GM18861 (cell line): ENCODE measurements around the gene SRPRA.
"Not testable (repeated sequence)": the region's sequence is repeated elsewhere in the genome, so short reads cannot be mapped to it uniquely, and the experiment has no call there.

ENCODE experiments used
- ATAC-seq: cut with Tn5 transposase; IDR thresholded peaks from one replicate; pipeline ENCODE4 v1.9.1; 2021; ENCODE audit not compliant: unreplicated experiment

SRPRA gene, protein sequence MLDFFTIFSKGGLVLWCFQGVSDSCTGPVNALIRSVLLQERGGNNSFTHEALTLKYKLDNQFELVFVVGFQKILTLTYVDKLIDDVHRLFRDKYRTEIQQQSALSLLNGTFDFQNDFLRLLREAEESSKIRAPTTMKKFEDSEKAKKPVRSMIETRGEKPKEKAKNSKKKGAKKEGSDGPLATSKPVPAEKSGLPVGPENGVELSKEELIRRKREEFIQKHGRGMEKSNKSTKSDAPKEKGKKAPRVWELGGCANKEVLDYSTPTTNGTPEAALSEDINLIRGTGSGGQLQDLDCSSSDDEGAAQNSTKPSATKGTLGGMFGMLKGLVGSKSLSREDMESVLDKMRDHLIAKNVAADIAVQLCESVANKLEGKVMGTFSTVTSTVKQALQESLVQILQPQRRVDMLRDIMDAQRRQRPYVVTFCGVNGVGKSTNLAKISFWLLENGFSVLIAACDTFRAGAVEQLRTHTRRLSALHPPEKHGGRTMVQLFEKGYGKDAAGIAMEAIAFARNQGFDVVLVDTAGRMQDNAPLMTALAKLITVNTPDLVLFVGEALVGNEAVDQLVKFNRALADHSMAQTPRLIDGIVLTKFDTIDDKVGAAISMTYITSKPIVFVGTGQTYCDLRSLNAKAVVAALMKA

DNA sequence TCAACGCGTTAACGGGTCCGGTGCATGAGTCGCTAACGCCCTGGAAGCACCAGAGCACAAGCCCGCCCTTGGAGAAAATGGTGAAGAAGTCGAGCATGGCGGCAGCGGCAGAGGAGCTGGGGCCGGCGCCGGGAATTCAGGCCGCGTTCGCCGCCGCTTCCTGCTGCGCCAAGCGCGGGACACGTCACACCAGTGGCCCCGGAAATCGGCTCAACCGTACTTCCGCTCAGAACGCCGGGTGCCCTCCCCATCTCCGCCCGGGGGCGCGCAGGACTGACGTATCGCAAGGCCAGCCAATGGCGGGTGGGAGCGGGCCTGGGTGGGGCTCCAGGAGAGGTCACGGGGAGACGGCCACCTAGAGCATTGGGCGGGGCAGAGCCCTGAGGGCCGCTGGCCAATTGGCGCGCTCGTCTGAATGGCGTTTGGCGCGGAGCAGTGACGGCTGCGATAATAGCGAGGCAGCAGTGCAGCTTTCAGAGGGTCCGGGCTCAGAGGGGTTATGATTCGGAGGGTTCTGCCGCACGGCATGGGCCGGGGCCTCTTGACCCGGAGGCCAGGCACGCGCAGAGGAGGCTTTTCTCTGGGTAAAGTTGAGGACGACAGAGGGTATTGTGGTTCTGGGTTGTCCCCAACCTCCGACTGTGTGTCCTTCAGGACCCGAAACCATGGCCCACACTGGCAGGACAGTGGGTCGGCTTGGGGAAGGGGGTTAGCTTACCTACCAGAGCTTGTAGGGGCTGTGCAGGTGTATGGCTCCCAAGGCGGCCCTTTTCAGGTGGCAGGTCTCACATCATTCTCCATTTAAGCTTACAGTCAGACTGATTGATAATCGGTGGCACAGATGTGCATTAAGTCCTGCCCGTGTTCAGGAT, at the start of gene SRPRA, which contains the start of gene FOXRED1:
Gene SRPRA, minus strand, starts transcription at position 188 of the 872 bp plus-strand sequence. Its CDS starts 91 bp downstream, at position 97.
Gene FOXRED1, plus strand, starts transcription at position 447 of the 872 bp plus-strand sequence. Its CDS starts 53 bp downstream, at position 500.
- ATAC-seq, result peak; percentile 94

DNA sequence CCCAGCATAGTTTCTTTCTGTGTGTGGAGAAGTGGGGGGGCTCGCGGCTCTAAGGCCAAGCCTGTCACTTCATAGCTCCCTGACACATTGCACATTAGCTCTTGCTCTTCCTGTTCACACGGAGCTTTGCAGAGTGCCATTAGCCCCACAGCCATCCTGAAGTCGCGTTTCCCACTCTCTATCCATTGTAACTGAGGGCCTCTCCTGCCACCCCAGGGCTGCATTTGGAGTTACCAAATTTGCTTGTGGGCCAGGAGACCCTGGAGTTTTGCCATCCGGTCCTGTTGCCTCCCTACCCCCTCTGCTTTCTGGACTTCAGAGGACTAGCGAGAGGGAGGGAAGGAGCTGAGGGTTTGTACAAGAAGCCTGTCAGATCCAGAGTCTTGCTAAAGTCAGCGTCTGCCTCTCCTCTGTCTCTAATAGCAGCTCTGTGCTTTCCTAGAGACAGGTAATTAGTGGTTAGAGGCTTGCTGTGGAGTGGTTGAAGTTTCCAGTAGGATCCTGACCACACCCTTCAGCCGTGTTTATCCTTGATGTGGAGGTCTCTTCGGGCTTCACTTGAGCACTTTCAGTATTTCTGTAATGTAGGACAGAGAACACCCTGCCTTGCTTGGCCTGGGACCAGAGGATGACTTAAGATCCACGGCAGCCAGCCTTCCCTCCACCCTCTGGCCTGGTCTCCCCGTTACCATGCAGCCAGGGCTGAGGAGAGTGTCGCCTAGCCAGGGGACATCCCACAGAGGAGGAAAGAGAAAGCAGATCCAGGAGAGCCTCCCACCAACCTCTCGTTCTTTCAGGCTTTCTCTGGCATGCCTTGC, 49.3 kb upstream of the SRPRA start:
- peak; percentile 11 for ATAC-seq

DNA sequence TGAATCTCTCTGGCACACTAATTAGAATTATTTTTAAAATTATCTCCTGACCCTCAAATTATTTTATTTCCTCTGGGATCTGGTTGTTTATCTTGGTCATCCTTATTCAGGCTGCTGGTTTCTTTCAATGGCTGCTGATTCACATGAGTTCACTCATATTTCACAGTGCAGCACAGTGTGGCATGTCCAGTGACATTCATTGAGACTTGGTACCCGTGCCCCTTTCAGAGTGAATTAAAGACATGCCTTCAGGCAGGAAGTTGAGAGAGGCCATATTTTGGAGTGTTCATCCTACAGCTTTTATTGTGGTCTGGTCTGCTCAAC, 48.7 kb upstream of the SRPRA start:
- ATAC-seq, result no peak

DNA sequence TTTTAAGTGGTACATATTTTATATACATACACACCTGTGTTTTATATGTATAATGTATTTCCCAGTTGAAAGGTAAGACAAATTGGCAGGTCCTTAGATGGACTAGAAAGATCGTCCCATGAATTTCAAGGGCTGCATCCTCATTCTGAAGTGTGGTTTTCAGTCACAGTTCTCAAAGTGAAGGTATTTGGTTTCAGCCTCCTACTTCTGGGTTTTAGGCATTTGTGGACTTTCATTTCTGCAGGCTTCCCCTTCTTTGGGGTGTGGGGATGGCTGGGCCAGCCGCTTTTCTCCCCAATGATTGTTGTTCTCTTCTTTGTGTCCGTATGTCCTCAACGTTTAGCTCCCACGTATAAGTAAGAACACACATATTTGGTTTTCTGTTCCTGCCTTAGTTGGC, 45.1 kb upstream of the SRPRA start:
- no peak for ATAC-seq

DNA sequence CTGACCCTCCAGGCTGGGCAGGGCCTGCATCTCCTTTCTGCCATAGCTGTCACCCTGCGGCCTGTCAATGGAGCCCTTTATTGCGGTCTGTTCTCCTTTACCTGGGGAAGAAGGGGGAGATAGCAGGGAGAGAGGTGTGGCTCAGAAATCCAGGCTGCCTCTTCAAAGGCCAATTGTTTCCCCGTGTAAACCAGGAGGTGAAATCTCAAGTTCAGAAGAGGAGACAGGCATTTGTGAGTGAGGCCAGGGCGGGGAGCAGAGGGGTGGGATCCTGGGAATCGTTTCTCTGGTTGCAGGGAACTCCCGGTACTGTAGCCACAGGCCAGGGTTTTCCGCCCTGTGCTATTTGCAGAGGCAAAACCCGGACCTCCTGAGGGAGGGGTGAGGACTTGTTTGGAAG, 44.3 kb upstream of the SRPRA start:
- no peak for ATAC-seq

DNA sequence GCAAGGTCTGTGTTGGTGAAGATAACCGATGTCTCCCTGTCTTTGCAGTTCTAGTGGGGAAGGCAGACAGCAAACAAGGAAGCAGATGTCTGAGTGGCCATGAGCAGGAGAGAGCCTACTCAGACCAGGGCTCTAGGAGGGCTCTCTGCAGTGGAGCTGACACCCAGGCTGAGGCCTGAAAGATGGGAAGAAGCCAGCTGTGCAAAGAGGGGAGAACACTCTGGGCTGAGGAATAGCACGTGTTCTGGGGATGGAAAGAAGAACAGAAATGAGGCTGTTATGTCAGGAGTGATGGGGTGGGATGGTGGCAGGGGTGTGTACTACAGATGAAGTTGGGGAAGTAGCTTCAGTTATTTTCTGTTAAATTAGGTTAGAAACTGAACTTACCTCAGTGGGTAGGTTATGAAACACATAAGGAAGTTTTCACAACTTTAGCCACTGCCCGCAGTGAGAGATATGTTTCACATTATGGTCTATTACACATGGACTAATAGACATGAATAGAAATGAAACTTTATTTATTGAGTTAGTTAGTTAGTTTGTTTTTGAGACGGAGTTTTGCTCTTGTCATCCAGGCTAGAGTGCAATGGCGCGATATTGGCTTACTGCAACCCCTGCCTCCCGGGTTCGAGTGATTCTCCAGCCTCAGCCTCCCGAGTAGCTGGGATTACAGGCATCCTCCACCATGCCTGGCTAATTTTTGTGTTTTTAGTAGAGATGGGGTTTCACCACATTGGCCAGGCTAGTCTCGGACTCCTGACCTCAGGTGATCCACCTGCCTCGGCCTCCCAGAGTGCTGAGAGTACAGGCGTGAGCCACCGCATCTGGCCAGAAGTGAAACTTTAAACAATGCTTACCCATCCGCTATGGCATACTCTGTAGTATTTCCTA, 43.0 kb upstream of the SRPRA start:
- ATAC-seq, result no peak

DNA sequence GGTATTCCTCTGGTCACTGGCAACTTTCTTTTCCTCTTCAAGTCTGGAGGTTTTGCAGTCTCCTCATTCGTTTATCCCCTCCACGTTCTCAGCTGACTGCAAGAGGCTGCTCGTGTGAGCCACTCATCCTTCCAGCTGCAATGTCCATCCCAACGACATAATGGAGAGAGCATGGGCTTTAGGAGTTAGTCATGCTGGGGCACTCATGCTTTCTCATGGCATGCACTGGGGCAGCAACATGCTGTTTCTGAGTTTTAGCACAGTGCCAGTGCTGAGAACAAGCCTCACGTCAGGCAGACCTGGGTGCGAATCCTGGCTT, 42.3 kb upstream of the SRPRA start:
- ATAC-seq, result no peak

DNA sequence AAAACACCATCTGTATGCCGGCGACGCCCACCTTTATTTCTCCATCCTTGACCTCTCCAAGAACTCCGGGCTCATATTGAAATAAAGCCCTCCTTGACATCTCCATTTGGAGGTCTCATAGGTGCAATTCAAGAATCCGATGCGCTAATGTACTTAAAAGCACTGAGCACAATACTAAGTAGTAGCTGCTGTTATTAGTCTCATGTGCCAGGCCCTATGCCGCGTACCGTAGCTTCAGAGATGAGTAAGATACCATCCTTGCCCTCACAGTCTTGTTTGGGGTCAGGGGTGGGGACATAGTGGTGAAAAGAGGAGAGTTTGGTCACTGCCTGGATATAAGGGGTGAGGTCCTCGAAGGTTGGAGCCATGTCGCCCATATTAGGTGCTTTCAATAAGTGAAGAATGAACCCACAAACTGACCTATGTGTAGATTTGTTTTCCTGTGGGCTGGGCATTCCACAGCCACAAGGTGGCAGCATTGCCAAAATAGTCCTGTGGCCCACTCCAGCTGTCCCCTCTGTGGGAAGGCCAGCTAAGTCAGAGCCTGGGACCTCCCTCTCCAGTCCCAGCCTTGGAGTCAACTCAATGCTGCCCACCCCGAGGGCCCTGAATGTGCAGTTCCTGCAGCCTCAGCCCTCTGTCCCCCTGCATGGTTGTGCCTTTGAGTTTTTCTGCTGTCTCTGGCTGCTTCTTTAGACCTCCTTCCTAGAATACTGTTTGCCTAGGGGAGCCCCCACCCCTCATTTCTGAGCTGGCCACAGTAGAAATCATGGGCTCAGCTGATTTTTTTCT, 41.7 kb upstream of the SRPRA start:
- ATAC-seq, result peak; percentile 65

DNA sequence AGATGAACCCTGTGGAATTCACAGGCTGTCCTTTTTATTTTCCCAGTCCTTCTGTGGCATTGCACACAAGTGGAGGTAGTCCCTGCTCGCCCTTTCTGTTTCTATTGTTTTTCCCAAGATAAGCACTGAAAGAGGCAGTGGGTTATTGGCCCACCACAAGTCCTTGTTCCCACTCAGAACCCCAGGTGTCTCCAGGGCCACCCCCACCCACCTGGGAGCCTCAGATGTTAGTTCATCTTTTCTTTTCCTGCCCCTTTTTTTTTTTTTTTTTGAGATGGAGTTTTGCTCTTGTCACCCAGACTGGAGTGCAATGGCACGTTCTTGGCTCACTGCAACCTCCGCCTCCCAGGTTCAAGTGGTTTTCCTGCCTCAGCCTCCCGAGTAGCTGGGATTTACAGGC, 40.1 kb upstream of the SRPRA start:
- ATAC-seq, result not testable (repeated sequence)

DNA sequence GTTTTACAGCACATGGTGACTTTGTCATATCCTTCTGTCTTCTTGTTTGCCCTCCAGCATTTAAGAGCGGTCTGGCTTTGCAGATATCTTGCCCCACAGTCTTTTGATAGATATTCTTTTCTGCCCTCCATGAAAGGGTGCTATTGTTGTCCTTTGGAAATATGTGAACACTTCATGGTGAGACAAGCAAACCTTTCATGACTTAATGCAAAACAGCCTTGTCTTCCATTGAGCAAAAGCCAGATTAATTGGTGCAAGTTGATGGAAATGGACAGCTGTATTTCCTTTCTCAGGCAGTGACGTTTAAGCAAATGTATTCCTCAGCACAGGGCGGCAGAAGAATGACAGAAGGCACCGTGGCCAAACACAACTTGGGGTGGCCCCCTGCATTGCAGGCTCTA, 39.6 kb upstream of the SRPRA start:
- no peak for ATAC-seq

DNA sequence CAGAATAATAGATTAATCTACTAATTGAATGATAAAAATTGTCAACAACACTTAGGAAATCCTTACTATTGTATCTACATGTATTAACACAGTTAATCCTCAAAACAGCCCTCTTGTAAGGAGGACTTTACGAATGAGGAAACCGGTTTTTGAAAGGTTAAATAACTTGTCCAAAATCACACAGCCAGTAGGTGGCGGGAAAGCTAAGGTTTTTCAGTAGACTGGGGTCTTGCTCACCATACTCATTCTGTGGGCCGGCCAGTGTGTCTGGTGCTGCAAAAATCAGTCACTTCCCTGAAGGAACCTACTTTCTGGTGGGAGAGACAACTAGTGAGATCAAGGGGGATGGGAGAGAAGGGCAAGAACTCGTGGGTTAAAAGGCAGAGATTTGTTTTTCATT, 39.0 kb upstream of the SRPRA start:
- no peak for ATAC-seq

DNA sequence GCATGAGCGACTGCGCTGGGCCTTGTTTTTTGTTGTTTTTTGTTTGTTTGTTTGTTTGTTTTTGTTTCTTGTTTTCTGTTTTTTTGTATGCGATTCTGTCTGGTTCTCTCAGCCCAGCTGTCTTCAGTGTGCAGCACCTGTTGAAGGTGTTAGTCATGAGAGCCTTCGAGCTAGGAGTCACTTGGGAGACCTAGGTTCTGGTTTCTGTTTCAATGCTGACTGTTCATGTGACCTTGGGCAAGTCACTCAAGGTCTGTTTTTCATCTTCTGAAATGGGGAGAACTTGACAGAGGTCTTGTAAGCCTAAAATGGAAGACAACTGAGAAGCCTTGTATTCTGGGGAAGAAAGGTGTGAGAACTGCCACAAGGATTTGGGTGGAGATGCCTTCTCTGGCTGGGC, 37.0 kb upstream of the SRPRA start:
- peak; percentile 40 for ATAC-seq

DNA sequence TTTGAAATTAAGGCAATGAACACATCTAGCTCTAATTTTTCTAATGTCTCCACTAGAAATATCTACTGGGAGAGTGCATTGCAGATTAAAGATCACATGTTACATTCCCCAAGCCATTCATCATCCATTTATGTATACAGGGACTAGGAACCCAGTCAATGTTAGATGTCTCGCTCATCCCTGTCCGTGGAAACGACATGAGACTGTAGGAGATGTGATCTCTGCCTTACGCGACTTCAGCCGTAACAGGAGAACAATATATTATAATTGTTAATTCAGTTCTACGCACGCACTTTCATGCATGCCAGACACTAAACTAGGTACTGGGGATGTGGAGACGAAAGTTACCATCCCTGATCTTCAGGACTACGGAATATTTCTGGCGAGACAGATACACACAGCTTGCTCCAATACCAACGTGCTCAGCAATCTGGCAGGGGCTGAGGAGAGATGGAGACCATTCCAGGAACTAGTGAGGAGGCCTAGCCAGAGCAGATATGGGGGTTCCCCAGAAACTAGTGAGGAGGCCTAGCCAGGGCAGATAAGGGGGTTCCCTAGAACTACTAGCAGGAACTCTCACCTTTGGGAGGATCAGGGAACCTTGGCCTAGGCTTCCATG, 35.9 kb upstream of the SRPRA start:
- peak; percentile 33 for ATAC-seq

DNA sequence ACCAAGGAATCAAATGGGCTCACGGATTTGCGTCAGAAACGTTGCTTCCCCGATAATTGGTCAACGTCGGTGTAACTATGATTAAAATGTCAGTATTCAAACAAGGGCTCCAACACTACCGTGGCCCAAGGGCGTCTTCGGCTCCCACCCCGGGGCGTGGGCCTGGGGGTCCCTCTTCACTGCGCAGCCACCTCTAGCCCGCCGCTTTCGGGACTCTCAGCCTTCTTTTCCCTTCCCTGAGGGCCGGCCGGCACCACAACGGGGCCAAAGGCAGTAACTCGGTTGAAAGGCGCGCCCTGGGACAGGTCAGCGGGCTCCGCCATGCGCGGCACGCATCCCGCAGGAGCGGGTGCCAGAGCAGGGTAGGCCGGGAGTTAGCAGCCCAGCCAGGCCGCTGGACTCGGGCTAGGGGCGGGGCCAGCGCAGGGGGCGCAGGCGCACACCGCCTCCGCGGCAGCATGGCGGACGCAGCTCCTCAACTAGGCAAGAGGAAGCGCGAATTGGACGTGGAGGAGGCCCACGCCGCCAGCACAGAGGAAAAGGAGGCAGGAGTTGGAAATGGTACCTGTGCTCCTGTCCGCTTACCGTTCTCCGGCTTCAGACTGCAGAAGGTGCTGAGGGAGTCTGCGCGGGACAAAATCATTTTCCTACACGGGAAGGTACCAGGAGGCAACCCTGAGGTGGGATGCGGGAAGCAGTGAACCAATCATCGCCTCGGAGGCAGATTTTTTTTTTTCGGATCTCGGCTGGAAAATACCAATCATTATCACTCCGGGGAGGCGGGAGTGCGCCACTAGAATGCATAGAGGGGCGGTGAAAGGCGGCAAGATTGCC, 35.1 kb upstream of the SRPRA start, which contains the start of gene DCPS:
Gene DCPS, plus strand, starts transcription at position 438 of the 834 bp plus-strand sequence. Its CDS starts 21 bp downstream, at position 459.
- ATAC-seq, result peak; percentile 74

DNA sequence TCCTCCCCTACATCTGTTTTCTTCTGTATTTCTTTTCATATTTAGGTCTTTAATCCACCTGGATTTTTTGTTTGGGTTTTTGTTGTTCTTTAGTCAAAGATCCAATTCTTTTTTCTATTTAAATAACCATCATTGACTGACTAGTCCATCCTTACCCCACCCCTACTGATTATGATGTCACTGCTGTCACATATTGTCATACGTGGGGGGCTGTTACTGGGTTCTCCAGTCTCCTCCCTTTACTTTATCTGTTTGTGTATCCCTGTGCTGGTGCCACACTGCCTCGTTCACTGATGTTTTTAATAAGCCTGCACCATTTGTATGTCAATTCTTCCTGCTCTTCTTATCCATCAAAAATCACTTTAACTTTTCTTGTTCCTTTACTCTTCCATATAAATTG, 28.3 kb upstream of the SRPRA start:
- ATAC-seq, result no peak

DNA sequence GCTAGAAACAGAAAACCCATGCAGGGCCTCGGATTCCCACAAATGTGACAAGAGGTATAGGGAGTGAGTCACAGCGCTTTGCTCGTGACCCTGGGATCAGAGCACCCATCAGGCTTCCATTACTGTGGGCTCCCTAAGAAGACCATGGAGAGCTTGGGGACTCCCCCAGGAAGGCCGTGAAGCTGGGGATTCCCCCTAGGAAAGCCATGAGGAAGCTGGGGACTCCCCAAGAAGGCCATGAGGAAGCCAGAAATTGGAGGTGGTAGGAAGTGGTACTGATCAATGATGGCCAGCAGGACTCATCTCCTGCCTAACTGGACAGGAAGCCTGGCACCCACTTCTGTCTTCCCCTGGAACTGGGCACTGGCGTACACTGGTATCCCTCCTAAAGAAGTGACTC, 25.0 kb upstream of the SRPRA start:
- no peak for ATAC-seq

DNA sequence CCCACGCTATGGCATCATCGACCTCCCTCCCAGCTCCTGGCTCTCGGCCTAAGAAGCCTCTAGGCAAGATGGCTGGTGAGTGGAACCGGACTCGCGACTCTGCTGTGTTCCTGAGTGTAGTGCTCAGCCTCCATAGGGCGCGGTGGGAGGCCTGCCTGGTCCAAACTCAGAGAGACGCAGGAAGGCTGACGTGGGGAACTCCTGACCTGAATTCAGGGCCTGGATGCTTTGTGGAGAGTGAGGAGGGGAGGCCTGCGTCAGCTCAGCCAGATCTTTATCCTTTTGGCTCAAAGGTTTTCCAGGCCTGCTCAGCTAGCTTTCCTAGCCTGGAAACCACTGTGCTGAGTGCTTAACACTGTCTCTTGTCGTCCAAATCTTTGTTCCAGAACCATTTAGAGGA, 22.2 kb upstream of the SRPRA start:
- ATAC-seq, result no peak

DNA sequence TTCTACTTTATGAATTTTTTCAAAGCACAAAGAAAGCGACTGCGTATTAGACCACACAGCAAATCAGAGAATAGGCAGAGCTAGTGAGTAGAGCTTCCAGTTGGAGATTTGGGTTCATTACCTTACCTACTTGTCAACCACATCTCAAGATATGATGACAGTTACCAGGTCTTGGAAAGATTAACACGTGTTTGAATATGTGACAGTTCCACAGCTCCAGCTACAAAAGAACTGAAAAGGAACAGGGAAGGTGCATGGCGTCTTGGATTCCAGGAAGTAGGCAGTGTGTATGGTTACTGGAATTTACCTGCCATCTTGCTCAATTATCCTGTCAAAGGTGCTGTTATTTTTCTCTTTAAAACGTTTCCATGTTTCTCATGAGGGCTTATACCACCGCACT, 19.5 kb upstream of the SRPRA start:
- no peak for ATAC-seq
